Measurements from ENCODE around the gene AKAP13. TPM values are rescaled to one million over a fixed set of nuclear protein-coding genes. Genes with fewer than 3 reads are reported as not detected.
A peak's percentile ranks its signal among the peaks of the same experiment; 100 is the strongest.

Gene AKAP13
- total RNA-seq, 1 experiment from 2014 or later, result 47.3 TPM

DNA sequence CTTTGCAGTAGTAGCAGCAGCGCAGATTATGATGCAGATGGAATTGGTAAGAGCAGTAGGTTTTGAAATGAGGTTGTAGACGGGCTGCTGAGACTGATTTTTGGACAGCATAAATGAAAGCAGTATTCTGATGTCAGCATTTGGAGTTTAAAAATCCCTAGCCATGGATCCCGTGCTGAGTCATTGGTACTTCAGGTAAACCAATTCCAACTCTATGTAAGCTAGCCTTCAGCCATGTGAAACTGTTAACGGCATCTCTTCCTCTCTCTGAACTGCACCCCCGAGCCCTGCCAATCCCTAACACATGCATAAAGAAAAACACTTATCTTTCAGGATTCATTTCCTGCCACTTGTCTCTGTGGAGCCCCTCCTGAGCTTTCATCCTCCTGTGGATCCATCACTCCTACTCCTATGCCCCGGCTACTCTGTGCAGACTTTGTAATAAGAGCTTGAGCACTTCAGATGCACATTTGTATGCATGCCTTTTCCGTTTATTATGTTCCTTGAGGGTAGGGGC lies 119.0 kb downstream of the AKAP13 start:
- Histone ChIP-seq H2BK5ac (ENCODE audit: insufficient read length, low read length) (no peak overlapping the region), H2AK5ac (ENCODE audit: insufficient read length, low read length) (no peak overlapping the region), H3K4ac (ENCODE audit: low read depth, low read length) (no peak overlapping the region), H4K5ac (ENCODE audit: insufficient read length, low read depth, low read length) (no peak overlapping the region), H3K4me2 (ENCODE audit: insufficient read depth, insufficient read length, low read length) (no peak overlapping the region), H3K4me1 (ENCODE audit: insufficient read depth, low read length) (peaks cover 6% of the 10 kb centered on the region), H3K79me1 (ENCODE audit: insufficient read depth, low read depth, low read length, poor library complexity, severe bottlenecking) (no peaks in the 10 kb centered on the region), H3K56ac (ENCODE audit: insufficient read length, low read depth, low read length) (no peak overlapping the region), H2BK120ac (ENCODE audit: low read depth, low read length, poor library complexity, severe bottlenecking) (no peak overlapping the region), H3K79me2 (ENCODE audit: insufficient read depth, low read length) (peaks cover 3% of the 10 kb centered on the region; the same call in 1 of the 2 replicates), H3T11ph (ENCODE audit: low read length) (no peak overlapping the region), H3K23ac (ENCODE audit: insufficient read length, low read depth, low read length) (no peak overlapping the region), H2BK20ac (ENCODE audit: low read depth, low read length, poor library complexity, severe bottlenecking) (no peak overlapping the region), H3K23me2 (ENCODE audit: insufficient read length, low read depth, low read length, poor library complexity, severe bottlenecking) (no peaks in the 10 kb centered on the region), H3K9ac (ENCODE audit: extremely low read depth, insufficient read length, low read length) (no peak overlapping the region), H3K18ac (ENCODE audit: insufficient read length, low read depth, low read length) (no peak overlapping the region), H3K9me3 (ENCODE audit: control insufficient read depth, low read depth, low read length) (no peaks in the 10 kb centered on the region), H4K8ac (replicated peaks; ENCODE audit: insufficient read length, low read depth, low read length) (no peak overlapping the region), H4K20me1 (ENCODE audit: control insufficient read depth, insufficient read depth, insufficient read length) (no peaks in the 10 kb centered on the region), H2AFZ (ENCODE audit: low read length) (no peak overlapping the region), H3K14ac (ENCODE audit: insufficient read depth, low read length) (no peak overlapping the region), H3K27me3 (ENCODE audit: insufficient read depth, low read length) (no peaks in the 10 kb centered on the region), H2BK12ac (ENCODE audit: insufficient read length, low read depth, low read length) (no peak overlapping the region), H4K91ac (ENCODE audit: insufficient read length, low read depth, low read length) (no peak overlapping the region), H2BK15ac (ENCODE audit: low read depth, low read length) (no peak overlapping the region), H3K27ac (ENCODE audit: insufficient read length, low read depth, low read length) (no peak overlapping the region)
- WGBS (ENCODE audit: extremely low coverage, insufficient read length, low lambda C conversion rate), result no CpG with 5 or more reads among the region's 7 CpGs
- Mint-ChIP-seq H3K4me1 (peaks cover 59 to 60% of the 10 kb centered on the region in 2 experiments), H3K27ac (peak overlapping the region; percentile 15 to 56 (median 34); a peak in 5 of 7 replicates), H3K9me3 (no peaks in the 10 kb centered on the region), H3K27me3 (ENCODE audit: low read depth) (no peaks in the 10 kb centered on the region), H3K36me3 (ENCODE audit: insufficient read depth in 1 of 3, low read depth in 3 of 3) (no peaks in the 10 kb centered on the region), H3K4me3 (peak overlapping the region in 1 of 2 experiments; percentile 25; a peak in 2 of 5 replicates)
- TF ChIP-seq, protein P1, sequence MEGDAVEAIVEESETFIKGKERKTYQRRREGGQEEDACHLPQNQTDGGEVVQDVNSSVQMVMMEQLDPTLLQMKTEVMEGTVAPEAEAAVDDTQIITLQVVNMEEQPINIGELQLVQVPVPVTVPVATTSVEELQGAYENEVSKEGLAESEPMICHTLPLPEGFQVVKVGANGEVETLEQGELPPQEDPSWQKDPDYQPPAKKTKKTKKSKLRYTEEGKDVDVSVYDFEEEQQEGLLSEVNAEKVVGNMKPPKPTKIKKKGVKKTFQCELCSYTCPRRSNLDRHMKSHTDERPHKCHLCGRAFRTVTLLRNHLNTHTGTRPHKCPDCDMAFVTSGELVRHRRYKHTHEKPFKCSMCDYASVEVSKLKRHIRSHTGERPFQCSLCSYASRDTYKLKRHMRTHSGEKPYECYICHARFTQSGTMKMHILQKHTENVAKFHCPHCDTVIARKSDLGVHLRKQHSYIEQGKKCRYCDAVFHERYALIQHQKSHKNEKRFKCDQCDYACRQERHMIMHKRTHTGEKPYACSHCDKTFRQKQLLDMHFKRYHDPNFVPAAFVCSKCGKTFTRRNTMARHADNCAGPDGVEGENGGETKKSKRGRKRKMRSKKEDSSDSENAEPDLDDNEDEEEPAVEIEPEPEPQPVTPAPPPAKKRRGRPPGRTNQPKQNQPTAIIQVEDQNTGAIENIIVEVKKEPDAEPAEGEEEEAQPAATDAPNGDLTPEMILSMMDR (conservative IDR thresholded peaks at IDR 0.05), result no peak
- DNase-seq, result no peak
